Mammary epithelial cell (primary cell): ENCODE data around the gene RBMXL3.

Experiments used
- CTCF ChIP-seq, 2 donors: IDR thresholded peaks in 1 of 2; conservative IDR thresholded peaks in 1 of 2; 2 replicates each; pipeline ENCODE4 v1.5.1; 2011 to 2012; ENCODE audit warnings: inconsistent platforms in 2 of 2, low read length in 2 of 2, mild to moderate bottlenecking in 2 of 2, control low read depth in 1 of 2, low read depth in 1 of 2; ENCODE audit not compliant: insufficient read depth in 1 of 2; ENCODE audit errors: extremely low read depth in 1 of 2
- EZH2 ChIP-seq: IDR thresholded peaks from 2 replicates; pipeline ENCODE4 v1.6.1; 2012; ENCODE audit warnings: low read length, inconsistent platforms, borderline replicate concordance

GRCh38 chrX:115189646-115190635 is 731 bp downstream of the RBMXL3 start:
- no peak for TF ChIP-seq CTCF (conservative IDR thresholded peaks at IDR 0.05 in 1 of 2, IDR thresholded peaks at IDR 0.05 in 1 of 2; ENCODE audit: extremely low read depth in 1 of 2, insufficient read depth in 1 of 2, low read depth in 1 of 2, low read length in 2 of 2)
- no peak for TF ChIP-seq EZH2
